Mesodermal cell (in vitro differentiated cells): Measurements from ENCODE around the gene ZNF786.

Experiments used
- H3K27ac ChIP-seq: 2 replicates; pipeline ENCODE4 v1.7.0; 2013; ENCODE audit warnings: mild to moderate bottlenecking, low read depth, low read length, moderate library complexity; ENCODE audit not compliant: severe bottlenecking
- H3K36me3 ChIP-seq: 2 replicates; pipeline ENCODE4 v1.7.1; 2013; ENCODE audit warnings: mild to moderate bottlenecking, low read length, moderate library complexity; ENCODE audit not compliant: control insufficient read depth, insufficient read depth
- H3K4me1 ChIP-seq: one replicate; pipeline ENCODE4 v1.7.1; 2013; ENCODE audit warnings: mild to moderate bottlenecking, low read length; ENCODE audit not compliant: insufficient read depth, control insufficient read depth, poor library complexity, severe bottlenecking
- H3K4me3 ChIP-seq: 2 replicates; pipeline ENCODE4 v1.7.0; 2013; ENCODE audit warnings: low read length, control low read depth, mild to moderate bottlenecking; ENCODE audit not compliant: insufficient read depth, poor library complexity, severe bottlenecking; ENCODE audit errors: extremely low read depth
- H3K9me3 ChIP-seq: 2 replicates; pipeline ENCODE4 v1.7.1; 2013; ENCODE audit warnings: mild to moderate bottlenecking, low read length, moderate library complexity; ENCODE audit not compliant: control insufficient read depth
- WGBS, 2 experiments: methylation state at CpG; one replicate each; pipeline ENCODE4 v1.1.5; 2013; ENCODE audit warnings: missing lambda C conversion rate in 2 of 2; ENCODE audit not compliant: insufficient coverage in 2 of 2; 5-methylcytosine and 5-hydroxymethylcytosine counted together

The ZNF786 gene

DNA sequence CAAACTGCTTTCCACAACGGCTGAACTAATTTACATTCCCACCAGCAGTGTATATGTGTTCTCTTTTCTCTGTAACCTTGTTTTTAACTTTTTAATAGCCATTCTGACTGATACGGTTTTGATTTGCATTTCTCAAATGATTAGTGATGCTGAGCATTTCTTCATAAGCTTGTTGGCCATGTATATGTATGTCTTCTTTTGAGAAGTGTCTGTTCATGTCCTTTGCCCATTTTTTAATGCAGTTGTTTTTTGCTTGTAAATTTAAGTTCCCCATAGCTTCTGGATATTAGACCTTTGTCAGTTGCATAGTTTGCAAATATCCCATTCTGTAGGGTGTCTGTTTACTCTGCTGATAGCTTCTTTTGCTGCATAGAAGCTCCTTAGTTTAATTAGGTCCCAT lies 6.1 kb downstream of the ZNF786 start:
- Histone ChIP-seq H3K27ac (no peak overlapping the region), H3K4me1 (no peaks in the 10 kb centered on the region), H3K9me3 (peaks cover 11% of the 10 kb centered on the region), H3K36me3 (peaks cover 78% of the 10 kb centered on the region), H3K4me3 (no peak overlapping the region)
- 100% methylated on average over 1 of the region's 2 CpGs; no CpG with 5 or more reads in 1 of the 2 experiments for WGBS, 2 experiments

DNA sequence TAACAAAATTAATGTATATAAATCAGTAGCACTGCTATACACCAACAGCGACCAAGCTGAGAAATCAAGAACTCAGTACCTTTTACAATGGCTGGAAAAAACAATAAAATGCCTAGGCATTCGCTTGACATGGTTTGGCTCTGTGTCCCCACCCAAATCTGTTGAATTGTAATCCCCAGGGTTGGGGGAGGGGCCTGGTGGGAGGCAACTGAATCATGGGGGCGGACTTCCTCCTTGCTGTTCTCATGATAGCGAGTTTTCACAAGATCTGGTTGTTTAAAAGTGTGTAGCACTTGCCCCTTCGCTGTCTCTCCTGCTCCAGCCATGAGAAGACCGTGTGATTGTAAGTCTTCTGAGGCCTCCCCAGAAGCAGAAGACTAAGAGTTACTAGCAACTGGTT lies 8.6 kb downstream of the ZNF786 start:
- 89 to 98% methylated on average over 4 to 6 of the region's 6 CpGs for WGBS, 2 experiments
- Histone ChIP-seq H3K4me3 (no peak overlapping the region), H3K9me3 (peaks cover 11% of the 10 kb centered on the region), H3K27ac (no peak overlapping the region), H3K36me3 (peaks cover 67% of the 10 kb centered on the region), H3K4me1 (no peaks in the 10 kb centered on the region)

DNA sequence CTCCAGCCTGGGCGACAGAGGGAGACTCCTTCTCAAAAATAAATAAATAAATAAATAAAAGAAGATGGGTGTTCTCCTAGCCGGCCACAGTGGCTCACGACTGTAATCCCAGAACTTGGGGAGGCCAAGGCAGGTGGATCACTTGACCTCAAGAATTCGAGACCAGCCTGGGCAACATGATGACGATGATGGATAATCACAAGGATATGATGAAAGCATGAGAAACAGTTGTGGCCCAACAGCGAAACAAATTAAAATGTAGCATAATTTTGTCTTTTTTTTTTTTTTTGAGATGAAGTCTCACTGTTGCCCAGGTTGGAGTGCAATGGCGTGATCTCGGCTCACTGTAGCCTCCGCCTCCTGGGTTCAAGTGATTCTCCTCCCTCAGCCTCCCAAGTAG lies 12.9 kb downstream of the ZNF786 start:
- no peak overlapping the region for H3K4me3 ChIP-seq
- 100% methylated on average over 3 to 4 of the region's 9 CpGs for WGBS, 2 experiments
- H3K36me3 ChIP-seq = peaks cover 58% of the 10 kb centered on the region
- H3K9me3 ChIP-seq = no peaks in the 10 kb centered on the region
- H3K27ac ChIP-seq = no peak overlapping the region
- no peaks in the 10 kb centered on the region for H3K4me1 ChIP-seq

DNA sequence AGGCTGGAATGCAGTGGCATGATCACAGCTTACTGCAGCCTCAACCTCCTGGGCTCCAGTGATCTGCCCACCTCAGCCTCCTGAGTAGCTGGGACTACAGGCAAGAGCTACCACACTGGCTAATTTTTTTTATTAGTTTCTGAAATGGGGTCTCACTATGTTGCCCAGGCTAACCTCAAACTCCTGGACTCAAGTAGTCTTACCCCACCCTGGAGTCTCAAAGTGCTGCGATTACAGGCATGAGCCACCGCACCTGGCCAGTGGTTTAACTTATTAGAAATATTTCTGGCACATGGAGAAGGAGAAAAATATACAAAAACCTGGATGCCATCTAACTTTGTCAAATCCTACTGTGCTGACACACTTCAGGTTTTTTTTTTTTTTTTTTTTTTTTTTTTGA lies 15.2 kb downstream of the ZNF786 start:
- H3K4me1 ChIP-seq = no peaks in the 10 kb centered on the region
- H3K27ac ChIP-seq = no peak overlapping the region
- H3K36me3 ChIP-seq = peaks cover 66% of the 10 kb centered on the region
- WGBS, 2 experiments = no CpG with 5 or more reads among the region's 2 CpGs
- H3K9me3 ChIP-seq = no peaks in the 10 kb centered on the region
- no peak overlapping the region for H3K4me3 ChIP-seq

DNA sequence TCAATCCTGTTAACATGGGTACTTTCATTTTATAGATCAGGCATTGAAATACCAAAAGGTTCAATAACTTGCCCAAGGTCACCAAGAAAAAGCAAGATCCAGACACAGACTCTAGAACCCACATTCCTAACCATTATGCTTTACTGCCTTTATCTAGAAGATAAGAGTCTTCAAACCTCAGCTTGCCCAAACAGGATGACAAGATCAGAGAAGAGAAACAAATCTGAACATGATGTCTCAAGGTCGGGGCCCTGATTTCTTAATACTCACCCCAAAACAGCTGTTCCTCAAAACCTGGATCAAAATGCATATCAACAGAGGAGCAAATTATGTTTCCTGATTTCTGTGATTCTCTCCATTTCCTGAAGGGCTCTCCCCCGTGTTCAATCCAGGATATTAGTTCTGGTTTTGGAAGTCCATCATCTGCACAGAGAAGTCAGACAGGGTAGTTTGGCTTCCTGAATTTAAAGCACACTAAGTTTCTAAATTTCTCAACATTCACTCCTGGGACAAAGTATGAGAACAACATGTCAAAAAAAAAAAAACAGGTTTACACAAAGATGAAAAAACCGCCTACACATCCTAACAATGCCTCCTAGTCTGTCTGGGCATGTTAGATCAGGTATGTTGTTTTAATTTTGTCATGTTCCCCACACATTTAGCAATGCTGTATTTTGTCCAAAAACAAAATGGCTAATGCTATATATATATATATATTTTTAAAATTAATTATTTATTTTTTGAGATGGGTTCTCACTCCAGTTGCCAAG lies 16.2 kb downstream of the ZNF786 start:
- Histone ChIP-seq H3K36me3 (peaks cover 70% of the 10 kb centered on the region), H3K27ac (no peak overlapping the region), H3K9me3 (no peaks in the 10 kb centered on the region), H3K4me3 (no peak overlapping the region), H3K4me1 (no peaks in the 10 kb centered on the region)
- 83% methylated on average over 2 of the region's 3 CpGs; no CpG with 5 or more reads in 1 of the 2 experiments for WGBS, 2 experiments

DNA sequence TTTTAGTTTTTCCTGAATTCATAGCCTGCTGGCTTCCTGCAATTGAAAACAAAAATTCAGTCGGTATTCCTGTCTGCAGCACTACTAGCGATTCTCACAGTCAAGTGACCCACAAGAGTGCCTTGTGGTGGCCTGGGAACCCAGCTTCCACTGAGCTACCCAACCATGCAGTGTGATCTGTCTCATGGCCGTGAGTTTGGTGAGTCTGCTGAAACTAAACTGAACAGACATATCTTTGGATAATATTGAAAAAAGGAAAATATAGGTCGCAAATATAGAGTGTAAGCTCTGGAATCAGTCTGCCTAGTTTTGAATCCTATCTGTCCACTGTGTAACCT lies 18.1 kb downstream of the ZNF786 start:
- WGBS, 2 experiments = 94% methylated on average over 3 to 4 of the region's 4 CpGs
- no peak overlapping the region for H3K27ac ChIP-seq
- no peaks in the 10 kb centered on the region for H3K9me3 ChIP-seq
- H3K4me3 ChIP-seq = no peak overlapping the region
- no peaks in the 10 kb centered on the region for H3K4me1 ChIP-seq
- H3K36me3 ChIP-seq = peaks cover 75% of the 10 kb centered on the region

DNA sequence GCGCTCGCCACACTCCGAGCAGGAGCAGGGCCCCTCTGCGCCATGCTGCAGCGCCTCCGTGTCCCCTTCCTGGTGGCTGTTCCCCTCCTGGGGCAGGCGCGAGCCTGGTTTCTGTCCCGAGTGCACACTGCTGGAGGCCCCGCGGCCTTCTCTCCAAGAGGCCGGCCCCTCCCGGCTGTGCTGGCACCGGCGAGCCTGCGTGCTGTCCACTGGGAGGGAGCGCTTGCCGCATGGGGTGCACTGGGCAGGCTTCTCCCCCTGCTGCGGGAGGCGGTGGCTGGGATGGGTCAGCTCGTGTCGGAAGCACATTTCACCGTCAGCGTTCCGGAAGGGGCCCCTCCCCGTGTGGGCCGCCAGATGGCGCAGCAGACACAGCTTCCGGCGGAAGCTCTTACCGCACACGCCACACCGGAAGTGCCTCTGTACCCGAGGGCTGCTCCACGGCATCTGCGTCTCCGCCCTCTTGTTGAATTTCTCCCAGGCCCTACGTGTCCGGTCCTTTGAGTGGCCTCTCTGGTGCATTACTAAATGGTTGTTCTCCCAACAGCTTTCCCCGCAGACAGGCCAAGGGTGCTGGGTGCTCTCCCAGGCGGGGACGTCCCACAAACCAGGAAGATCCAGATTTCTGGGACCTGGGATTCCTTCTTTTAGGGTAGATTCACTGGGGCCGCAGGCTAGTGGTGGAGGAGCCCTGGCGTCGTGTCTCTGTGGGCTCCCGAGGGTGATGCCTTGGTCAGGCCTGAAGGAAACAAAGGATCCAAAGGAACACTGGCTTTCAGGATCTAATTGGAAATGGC lies 18.7 kb downstream of the ZNF786 start:
- no peaks in the 10 kb centered on the region for H3K9me3 ChIP-seq
- no peak overlapping the region for H3K27ac ChIP-seq
- H3K4me3 ChIP-seq = no peak overlapping the region
- H3K36me3 ChIP-seq = peaks cover 70% of the 10 kb centered on the region
- 78 to 85% methylated on average over 44 to 45 of the region's 46 CpGs for WGBS, 2 experiments
- no peaks in the 10 kb centered on the region for H3K4me1 ChIP-seq

DNA sequence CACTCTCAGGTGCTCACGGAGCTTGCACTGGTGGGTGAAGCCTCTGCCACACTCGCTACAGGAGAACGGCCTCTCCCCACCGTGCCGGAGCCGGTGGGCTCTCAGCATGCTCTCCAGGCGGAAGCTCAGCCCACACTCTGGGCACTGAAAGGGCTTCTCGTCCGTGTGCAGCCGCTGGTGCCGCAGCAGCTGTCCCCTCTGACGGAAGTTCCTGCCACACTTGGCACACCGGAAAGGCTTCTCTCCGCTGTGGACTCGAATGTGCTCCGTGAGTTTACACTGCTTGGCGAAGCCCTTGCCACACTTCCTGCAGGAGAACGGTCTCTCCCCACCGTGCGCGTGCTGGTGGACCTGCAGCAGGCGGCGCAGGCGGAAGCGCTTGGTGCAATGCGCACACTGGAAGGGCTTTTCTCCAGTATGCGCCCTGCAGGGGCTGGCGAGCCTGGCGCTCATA lies 19.3 kb downstream of the ZNF786 start:
- Histone ChIP-seq H3K9me3 (no peaks in the 10 kb centered on the region), H3K27ac (no peak overlapping the region), H3K4me1 (no peaks in the 10 kb centered on the region), H3K36me3 (peaks cover 64% of the 10 kb centered on the region), H3K4me3 (no peak overlapping the region)
- WGBS, 2 experiments = 97 to 98% methylated on average over 29 of the region's 29 CpGs

DNA sequence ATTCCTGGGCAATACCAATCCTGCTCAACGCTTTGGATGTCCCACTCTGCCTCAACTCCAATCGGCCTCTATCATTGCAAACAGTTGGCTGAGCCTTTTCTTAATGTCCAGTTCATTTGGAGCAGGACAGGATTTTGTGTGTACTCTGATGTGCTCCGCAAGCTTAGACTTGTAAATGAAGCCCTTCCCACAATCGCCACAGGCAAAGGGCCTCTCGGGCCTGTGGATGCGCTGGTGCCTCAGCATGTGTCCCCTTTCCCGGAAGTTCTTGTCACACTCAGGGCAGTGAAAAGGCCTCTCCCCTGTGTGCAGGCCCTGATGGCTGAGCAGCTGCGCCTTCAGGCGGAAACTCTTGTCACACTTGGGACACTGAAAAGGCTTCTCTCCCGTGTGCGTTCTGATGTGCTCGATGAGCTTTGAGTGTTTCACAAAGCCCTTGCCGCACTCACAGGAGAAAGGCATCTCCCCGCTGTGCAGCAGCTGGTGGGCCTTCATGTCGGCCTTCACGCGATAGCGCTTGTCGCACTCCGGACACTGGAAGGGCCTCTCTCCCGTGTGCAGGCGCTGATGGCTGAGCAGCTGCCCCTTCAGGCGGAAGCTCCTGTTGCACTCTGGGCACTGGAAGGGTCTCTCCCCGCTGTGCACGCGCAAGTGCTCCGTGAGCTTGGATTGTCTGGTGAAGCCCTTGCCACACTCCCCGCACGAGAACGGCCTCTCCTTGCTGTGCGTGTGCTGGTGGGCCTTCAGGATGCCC lies 20.0 kb downstream of the ZNF786 start:
- no peak overlapping the region for H3K27ac ChIP-seq
- H3K4me1 ChIP-seq = no peaks in the 10 kb centered on the region
- H3K9me3 ChIP-seq = no peaks in the 10 kb centered on the region
- H3K36me3 ChIP-seq = peaks cover 58% of the 10 kb centered on the region
- no peak overlapping the region for H3K4me3 ChIP-seq
- 95 to 96% methylated on average over 31 of the region's 31 CpGs for WGBS, 2 experiments

DNA sequence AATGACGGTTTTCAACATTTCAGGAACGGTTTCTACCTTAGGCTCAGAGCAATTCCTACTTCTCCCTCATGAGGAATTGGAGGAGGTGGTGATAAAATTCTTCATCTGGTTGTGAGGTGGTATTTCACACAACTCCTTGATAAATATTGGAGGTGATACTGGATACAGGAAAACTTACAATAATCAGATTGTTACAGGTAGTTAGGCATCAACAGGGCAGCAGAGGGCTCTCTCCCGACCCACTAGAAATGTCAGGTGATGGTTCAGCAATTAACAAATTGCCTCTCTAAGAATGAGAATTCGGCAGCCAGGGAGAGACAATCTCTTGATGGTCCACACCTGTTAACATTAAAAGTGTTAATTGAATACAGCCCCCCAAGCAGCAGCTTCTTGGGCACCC lies 22.6 kb downstream of the ZNF786 start:
- no peak overlapping the region for H3K27ac ChIP-seq
- peaks cover 3% of the 10 kb centered on the region for H3K4me1 ChIP-seq
- WGBS, 2 experiments = 83 to 95% methylated on average over 1 to 2 of the region's 4 CpGs
- no peaks in the 10 kb centered on the region for H3K9me3 ChIP-seq
- peaks cover 44% of the 10 kb centered on the region for H3K36me3 ChIP-seq
- H3K4me3 ChIP-seq = no peak overlapping the region
